Stimulated activated CD4-positive, alpha-beta T cell treated with anti-CD3 and anti-CD28 coated beads, Interleukin-4, amount 100 ng/mL, for 48 hours (primary cell): ENCODE measurements around the gene RSBN1.

Experiments
- DNase-seq, 2 donors: peaks; one replicate each; pipeline ENCODE4 v3.0.0-alpha.2; 2020; ENCODE audit warnings: low read depth in 2 of 2

The RSBN1 gene

GRCh38 chr1:113812661-113813135 is 422 bp upstream of the RSBN1 start:
- DNase-seq = no peak

DNA sequence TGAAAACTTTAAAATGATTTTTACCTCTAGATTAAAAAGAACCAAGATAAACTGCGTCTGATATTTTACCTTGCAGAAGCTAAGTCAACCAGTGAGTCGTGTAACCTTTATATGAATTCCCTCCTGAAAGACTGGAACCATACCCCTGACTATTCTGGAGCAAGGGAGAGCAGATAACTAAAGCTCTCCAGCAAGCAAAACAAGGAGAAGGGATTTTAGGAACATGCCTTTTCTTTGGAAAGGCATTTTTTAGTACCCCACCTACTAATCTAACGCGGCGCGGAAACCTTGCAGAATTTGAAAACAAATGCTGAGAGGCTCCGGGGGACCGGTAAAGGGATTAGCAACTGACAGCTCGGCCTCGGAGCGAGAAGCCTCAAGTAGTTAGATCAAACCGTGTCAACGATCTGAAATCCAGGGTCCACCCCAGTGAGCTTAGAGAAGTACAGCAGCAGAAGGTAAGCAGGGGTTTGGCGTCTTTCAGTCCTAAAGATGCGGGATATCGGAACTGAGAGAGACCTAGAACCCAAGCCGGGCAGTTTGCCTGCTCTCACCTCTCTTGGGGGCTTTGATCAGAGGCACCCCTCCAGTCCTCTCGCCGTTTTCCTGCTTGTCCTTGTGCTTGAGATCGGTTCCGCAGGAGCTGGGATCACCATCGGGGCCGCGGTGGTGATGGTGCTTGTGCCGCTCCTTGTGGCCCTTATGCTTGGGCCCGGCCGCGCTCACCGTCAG is 954 bp downstream of the RSBN1 start:
- no peak for DNase-seq

DNA sequence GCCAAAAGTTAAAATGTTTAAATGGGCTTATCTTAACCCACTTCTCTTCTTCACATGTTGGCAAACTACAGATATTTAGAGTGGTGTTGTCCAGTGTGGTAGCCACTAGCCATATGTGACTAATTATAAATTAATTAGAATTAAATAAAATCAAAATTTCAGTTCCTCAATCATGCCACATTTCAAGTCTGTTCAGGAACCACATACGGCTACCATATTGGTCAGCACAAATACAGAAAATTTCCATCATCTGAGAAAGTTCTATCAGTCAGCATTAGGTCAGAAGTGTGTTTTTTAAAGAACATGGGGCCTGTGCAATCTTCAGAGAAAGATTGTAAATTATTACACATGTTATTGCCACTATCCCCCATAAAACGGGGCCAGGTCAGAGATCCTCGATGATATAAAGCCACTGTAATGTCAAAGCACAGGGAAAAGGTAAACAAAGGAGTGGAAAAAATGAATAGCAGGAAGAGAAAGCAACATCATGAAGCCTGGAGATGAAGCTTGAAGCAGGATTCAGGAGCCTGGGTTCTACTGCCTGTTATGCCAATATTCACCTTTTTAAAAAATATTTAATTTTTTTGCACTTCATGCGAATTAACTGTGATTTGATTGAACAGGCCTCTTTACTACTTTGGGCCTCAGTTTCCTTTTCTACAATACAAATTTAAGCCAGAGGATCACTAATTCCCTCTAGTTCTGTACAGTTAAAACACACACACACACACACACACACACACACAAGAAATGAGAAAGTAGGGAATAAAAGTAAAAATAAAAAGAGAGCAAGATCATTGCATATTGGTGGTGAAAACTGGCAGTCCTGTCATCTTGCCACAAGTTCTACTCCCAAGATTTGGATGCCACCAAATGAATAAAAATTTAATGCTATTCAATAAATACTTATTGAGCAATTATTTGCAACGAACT is 2.3 kb downstream of the RSBN1 start:
- no peak for DNase-seq

DNA sequence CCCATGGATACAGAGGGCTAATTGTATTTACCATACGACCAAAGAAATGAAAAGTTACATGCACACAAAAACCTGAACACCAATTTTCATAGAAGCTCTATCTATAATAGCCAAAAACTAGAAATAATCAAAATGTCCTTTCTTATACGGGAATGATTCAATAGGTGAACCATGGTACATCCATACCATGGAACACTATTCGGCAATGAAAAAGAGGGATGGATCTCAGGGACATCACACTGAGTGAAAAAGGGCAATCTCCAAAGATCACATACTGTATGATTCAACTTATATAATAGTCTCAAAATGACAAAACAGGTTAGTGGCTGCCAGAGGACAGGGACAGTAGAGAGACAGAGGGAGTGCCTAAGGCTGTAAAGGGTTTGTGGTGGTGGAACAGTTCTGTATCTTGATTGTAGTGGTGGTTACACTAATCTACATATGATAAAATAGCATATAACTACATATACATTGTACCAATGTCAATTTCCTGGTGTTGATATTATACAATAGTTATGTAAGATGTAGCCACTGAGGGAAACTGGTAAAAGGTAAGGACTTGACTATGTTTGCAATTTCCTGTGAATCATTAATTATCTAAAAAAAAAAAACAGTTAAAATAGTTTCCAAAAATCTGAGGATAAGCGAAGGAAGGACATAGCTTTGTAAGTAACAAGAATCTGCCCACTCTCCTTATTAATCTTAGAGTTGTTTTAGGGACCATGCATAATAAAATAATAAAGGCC is 3.7 kb downstream of the RSBN1 start:
- DNase-seq = no peak

DNA sequence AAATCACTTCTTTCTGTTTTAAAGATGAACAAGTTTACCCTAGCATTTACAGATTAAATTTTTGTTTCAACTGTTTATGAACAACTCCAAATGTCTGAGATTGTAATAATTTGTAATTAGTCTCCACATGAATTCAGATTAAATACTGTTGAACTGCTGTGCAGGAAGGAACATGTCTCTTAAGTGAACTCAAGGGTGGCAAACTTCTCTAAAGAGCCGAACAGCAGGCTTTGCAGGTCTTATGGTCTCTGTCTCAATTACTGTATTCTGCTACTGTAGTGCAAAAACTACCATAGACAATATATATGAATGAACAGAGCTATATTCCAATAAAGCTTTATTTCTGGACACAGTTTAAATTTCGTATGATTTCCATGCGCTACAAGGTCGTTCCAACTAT is 6.6 kb downstream of the RSBN1 start:
- DNase-seq = no peak

- DNase-seq = no peak
Observed at GRCh38 chr1:113805256-113805531, 7.1 kb downstream of the RSBN1 start.

- DNase-seq = no peak
Observed at GRCh38 chr1:113804421-113805255, 7.6 kb downstream of the RSBN1 start.

GRCh38 chr1:113802367-113803007 is 9.8 kb downstream of the RSBN1 start:
- DNase-seq = no peak

DNA sequence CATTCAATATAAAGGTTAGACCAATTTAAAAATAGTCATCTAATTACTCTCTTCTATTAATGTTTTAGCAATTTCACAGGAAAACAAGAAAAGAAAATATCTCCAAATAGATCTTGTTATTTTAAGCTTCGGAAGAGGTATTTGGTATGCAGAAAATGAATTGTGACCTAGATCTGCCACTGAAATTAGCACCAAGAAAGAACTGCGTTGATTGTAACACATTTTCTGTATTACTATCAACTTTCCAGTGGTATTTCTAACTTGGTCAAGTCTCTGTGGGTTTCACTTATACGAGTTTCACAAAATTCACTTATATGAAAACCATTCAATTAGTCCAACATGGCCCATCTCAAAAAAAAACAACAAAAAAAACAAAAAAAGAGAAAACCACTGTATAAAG is 11.8 kb downstream of the RSBN1 start:
- DNase-seq = no peak

DNA sequence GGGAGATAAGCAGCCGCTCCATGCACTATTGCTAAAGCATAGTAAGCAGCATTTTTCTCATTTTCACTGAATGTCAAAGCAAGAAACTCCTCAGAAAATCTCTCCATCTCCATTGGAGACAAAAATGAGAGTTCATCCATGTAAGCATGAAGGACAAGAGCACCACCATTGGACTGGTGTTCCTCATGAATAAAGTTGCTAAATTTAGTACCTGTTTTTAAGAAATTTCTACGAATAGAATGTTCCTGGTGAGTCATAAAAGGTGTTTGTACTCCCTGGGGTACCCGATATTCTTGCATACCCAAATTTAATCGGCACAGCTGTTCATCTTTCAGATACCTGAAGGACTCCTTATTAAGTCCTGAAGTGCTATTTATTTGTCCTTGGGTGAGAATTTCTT is 14.8 kb downstream of the RSBN1 start:
- no peak for DNase-seq

- DNase-seq = no peak
Observed at GRCh38 chr1:113793878-113794834, 18.1 kb downstream of the RSBN1 start.

- no peak for DNase-seq
Observed at GRCh38 chr1:113792986-113793385, 19.3 kb downstream of the RSBN1 start.

- no peak for DNase-seq
Observed at GRCh38 chr1:113792471-113792870, 19.8 kb downstream of the RSBN1 start.

DNA sequence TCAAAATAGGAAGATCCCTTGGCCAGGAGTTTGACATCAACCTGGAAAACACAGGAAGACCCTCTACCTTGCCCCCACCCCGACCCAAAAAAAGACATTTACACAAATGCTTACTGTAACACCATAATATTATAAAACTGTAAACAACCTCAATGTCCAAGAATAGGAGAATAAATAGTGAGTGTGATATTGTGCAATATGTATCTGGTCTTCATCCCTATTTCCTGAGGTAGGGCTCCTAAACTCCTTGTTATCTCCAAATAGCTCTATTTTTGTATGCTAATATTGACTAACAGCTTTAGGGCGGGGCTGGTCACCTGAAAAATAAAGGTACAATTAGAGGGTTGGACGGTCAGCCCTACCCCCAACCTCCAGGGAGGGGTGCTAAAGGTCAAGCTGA is 23.5 kb downstream of the RSBN1 start:
- no peak for DNase-seq

DNA sequence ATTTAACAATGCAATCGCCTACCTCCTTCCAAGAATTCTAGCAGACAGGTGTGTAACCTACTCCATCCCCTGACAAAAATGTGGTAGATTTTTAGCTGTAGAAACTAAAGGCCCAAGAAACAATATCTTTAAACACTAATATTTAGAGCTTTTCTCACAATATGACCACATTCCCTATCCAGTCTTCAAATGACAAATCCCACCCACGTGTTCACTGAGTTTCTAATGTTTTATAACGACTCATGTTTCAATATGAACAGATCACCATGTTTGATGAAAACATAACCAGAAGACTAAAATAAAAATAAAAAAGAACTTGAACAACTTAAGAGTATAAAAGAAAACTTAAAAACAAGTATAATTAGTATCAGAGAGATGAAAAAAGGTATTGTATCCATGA is 24.6 kb downstream of the RSBN1 start:
- DNase-seq = no peak

GRCh38 chr1:113786069-113786468 is 26.2 kb downstream of the RSBN1 start:
- DNase-seq = no peak

GRCh38 chr1:113784104-113784779 is 28.0 kb downstream of the RSBN1 start:
- DNase-seq = peak in 1 of 2 donors; percentile 6

GRCh38 chr1:113783254-113784103 is 28.8 kb downstream of the RSBN1 start:
- DNase-seq = peak in 1 of 2 donors; percentile 11
